H1 (cell line): ENCODE results near the gene COL12A1. TPM values are rescaled to one million over a fixed set of nuclear protein-coding genes. Genes with fewer than 3 reads are reported as not detected.

Experiments
- CTCF ChIA-PET: fragments of 300-600 bp; sonication (Branson Sonifier 250); formaldehyde crosslinking; loops from one replicate; lab custom pipeline; 2021; ENCODE audit not compliant: partially characterized antibody; lab: Charles Lee
- POLR2A ChIA-PET: fragments of 300-600 bp; sonication (Branson Sonifier 250); formaldehyde crosslinking; loops from one replicate; lab custom pipeline; 2021; ENCODE audit warnings: inconsistent platforms; ENCODE audit not compliant: partially characterized antibody; lab: Charles Lee
- DNase-seq, 2 experiments: peaks; one replicate each; pipeline versions ENCODE4 v3.0.0 to v3.0.0-alpha.2; 2010 to 2022; ENCODE audit warnings: low spot score in 2 of 2, low read depth in 1 of 2, mixed read lengths in 1 of 2
- FAIRE-seq: peaks from 2 replicates; lab custom pipeline; 2011; peaks lifted over from hg19 to GRCh38; lab: Jason Lieb, UNC
- H2AFZ ChIP-seq: 2 replicates; pipeline ENCODE4 v1.8.1; 2012; ENCODE audit warnings: low read length, inconsistent platforms
- H2AK5ac ChIP-seq: 2 replicates; pipeline ENCODE4 v1.6.1; 2013; ENCODE audit warnings: low read depth, low read length
- H2BK120ac ChIP-seq: replicated peaks from 2 replicates; pipeline ENCODE3; 2013; ENCODE audit warnings: low read depth, low read length, inconsistent platforms
- H2BK12ac ChIP-seq: 2 replicates; pipeline ENCODE4 v1.6.1; 2013; ENCODE audit warnings: low read depth, low read length
- H2BK15ac ChIP-seq: 2 replicates; pipeline ENCODE4 v1.6.1; 2013; ENCODE audit warnings: low read length
- H2BK20ac ChIP-seq: 2 replicates; pipeline ENCODE4 v1.6.1; 2013; ENCODE audit warnings: low read length
- H2BK5ac ChIP-seq: 2 replicates; pipeline ENCODE4 v1.6.1; 2013; ENCODE audit warnings: low read depth, low read length
- H3K14ac ChIP-seq: 2 replicates; pipeline ENCODE4 v1.6.1; 2013; ENCODE audit warnings: inconsistent platforms; ENCODE audit not compliant: insufficient read length
- H3K18ac ChIP-seq: 2 replicates; pipeline ENCODE4 v1.6.1; 2013; ENCODE audit warnings: low read length; ENCODE audit errors: extremely low read depth
- H3K23ac ChIP-seq: 2 replicates; pipeline ENCODE4 v1.6.1; 2013; ENCODE audit warnings: inconsistent platforms; ENCODE audit not compliant: insufficient read length
- H3K23me2 ChIP-seq: 2 replicates; pipeline ENCODE4 v1.6.1; 2013; ENCODE audit warnings: low read depth, low read length
- H3K27ac ChIP-seq: 2 replicates; pipeline ENCODE4 v1.6.1; 2011; ENCODE audit warnings: low read depth, low read length, inconsistent platforms
- H3K27me3 ChIP-seq, 4 experiments: replicated peaks in 1 of 4; 1 replicate in 1 of 4; 2 replicates in 3 of 4; pipeline versions ENCODE4 v1.6.1 to v1.8.1; 2011 to 2013; ENCODE audit warnings: low read length in 3 of 4, mild to moderate bottlenecking in 3 of 4, inconsistent platforms in 2 of 4, mixed read lengths in 2 of 4, moderate library complexity in 1 of 4; ENCODE audit not compliant: control insufficient read depth in 3 of 4, insufficient read depth in 3 of 4; ENCODE audit errors: extremely low read depth in 1 of 4
- H3K36me3 ChIP-seq, 4 experiments: 2 replicates each; pipeline versions ENCODE4 v1.6.1 to v1.8.1; 2011 to 2013; ENCODE audit warnings: mild to moderate bottlenecking in 4 of 4, low read length in 3 of 4, moderate library complexity in 2 of 4, control low read depth in 1 of 4, inconsistent platforms in 1 of 4; ENCODE audit not compliant: insufficient read depth in 4 of 4, control insufficient read depth in 2 of 4
- H3K4ac ChIP-seq: replicated peaks from 2 replicates; pipeline ENCODE3; 2013; ENCODE audit warnings: low read length, low read depth, mixed read lengths, inconsistent platforms; ENCODE audit not compliant: insufficient read length
- H3K4me1 ChIP-seq, 4 experiments: replicated peaks in 1 of 4; 1 replicate in 1 of 4; 2 replicates in 3 of 4; pipeline versions ENCODE4 v1.6.1 to v1.8.1; 2011 to 2013; ENCODE audit warnings: low read length in 3 of 4, inconsistent platforms in 2 of 4, mixed read lengths in 1 of 4; ENCODE audit not compliant: insufficient read depth in 4 of 4, control insufficient read depth in 3 of 4
- H3K4me2 ChIP-seq, 2 experiments: 2 replicates each; pipeline versions ENCODE4 v1.6.1 to v1.8.1; 2011 to 2013; ENCODE audit warnings: low read depth in 2 of 2, low read length in 2 of 2, control low read depth in 1 of 2, inconsistent platforms in 1 of 2, mild to moderate bottlenecking in 1 of 2; ENCODE audit not compliant: insufficient read depth in 1 of 2
- H3K4me3 ChIP-seq, 4 experiments: fragments of 200-600, 300-600 bp in 1 of 4; sonication (generic), shearing (Covaris generic), sonication (Bioruptor Twin) in 1 of 4; 2 replicates each; pipeline versions ENCODE4 v1.5.1 to v1.8.1; 2011 to 2016; ENCODE audit warnings: low read length in 4 of 4, low read depth in 3 of 4, control low read depth in 2 of 4, inconsistent platforms in 2 of 4, mild to moderate bottlenecking in 2 of 4, mixed read lengths in 1 of 4, moderate library complexity in 1 of 4; ENCODE audit not compliant: insufficient read depth in 2 of 4; ENCODE audit errors: extremely low read depth in 1 of 4
- H3K56ac ChIP-seq: replicated peaks from 2 replicates; pipeline ENCODE3; 2013; ENCODE audit warnings: low read depth, mild to moderate bottlenecking, mixed read lengths, low read length, inconsistent platforms; ENCODE audit not compliant: insufficient read length
- H3K79me1 ChIP-seq: 2 replicates; pipeline ENCODE4 v1.6.1; 2013; ENCODE audit warnings: low read depth, low read length, control low read depth
- H3K79me2 ChIP-seq, 2 experiments: 2 replicates each; pipeline versions ENCODE4 v1.6.1 to v1.8.1; 2012 to 2013; ENCODE audit warnings: low read length in 2 of 2, mild to moderate bottlenecking in 2 of 2, inconsistent platforms in 1 of 2; ENCODE audit not compliant: insufficient read depth in 2 of 2, control insufficient read depth in 1 of 2
- H3K9ac ChIP-seq, 4 experiments: replicated peaks in 1 of 4; 1 replicate in 1 of 4; 2 replicates in 3 of 4; pipeline versions ENCODE4 v1.6.1 to v1.8.1; 2011 to 2013; ENCODE audit warnings: low read depth in 3 of 4, low read length in 3 of 4, control low read depth in 2 of 4, mild to moderate bottlenecking in 2 of 4, moderate library complexity in 2 of 4, inconsistent platforms in 1 of 4; ENCODE audit errors: extremely low read depth in 1 of 4
- H3K9me3 ChIP-seq, 2 experiments: 2 replicates each; pipeline versions ENCODE4 v1.6.1 to v1.8.1; 2012 to 2013; ENCODE audit warnings: mild to moderate bottlenecking in 2 of 2, moderate library complexity in 2 of 2, control low read depth in 1 of 2, inconsistent platforms in 1 of 2, low read depth in 1 of 2, low read length in 1 of 2, mixed read lengths in 1 of 2; ENCODE audit not compliant: insufficient read depth in 2 of 2
- H4K20me1 ChIP-seq, 2 experiments: replicated peaks in 1 of 2; 2 replicates each; pipeline versions ENCODE3 to v1.8.1; 2011 to 2013; ENCODE audit warnings: inconsistent platforms in 2 of 2, low read length in 2 of 2, mild to moderate bottlenecking in 1 of 2; ENCODE audit not compliant: insufficient read depth in 2 of 2, control insufficient read depth in 1 of 2
- H4K5ac ChIP-seq: 2 replicates; pipeline ENCODE4 v1.6.1; 2013; ENCODE audit warnings: low read length, low read depth, mixed read lengths, inconsistent platforms; ENCODE audit not compliant: insufficient read length
- H4K8ac ChIP-seq: 2 replicates; pipeline ENCODE4 v1.8.0; 2013; ENCODE audit warnings: mild to moderate bottlenecking, moderate library complexity, low read length, inconsistent platforms; ENCODE audit not compliant: insufficient read depth; ENCODE audit errors: extremely low read depth
- H4K91ac ChIP-seq: replicated peaks from 2 replicates; pipeline ENCODE3; 2013; ENCODE audit warnings: low read length, mixed read lengths, inconsistent platforms; ENCODE audit not compliant: insufficient read length
- EZH2 ChIP-seq: fragments of 200-600 bp; sonication (generic); IDR thresholded peaks from 2 replicates; pipeline ENCODE4 v1.7.1; 2012; ENCODE audit warnings: low read depth, mild to moderate bottlenecking, moderate library complexity, low read length, inconsistent platforms; ENCODE audit not compliant: severe bottlenecking
- HDAC2 ChIP-seq, 2 experiments: fragments of 300-600 bp in 1 of 2; sonication (generic) in 1 of 2; IDR thresholded peaks; 2 replicates each; pipeline ENCODE4 v1.6.1; 2011 to 2012; ENCODE audit warnings: low read depth in 2 of 2, low read length in 2 of 2, mild to moderate bottlenecking in 2 of 2, moderate library complexity in 2 of 2, borderline replicate concordance in 1 of 2, inconsistent platforms in 1 of 2
- JUND ChIP-seq: IDR thresholded peaks from 2 replicates; pipeline ENCODE4 v1.6.1; 2011; ENCODE audit warnings: mild to moderate bottlenecking, improper control_type of control experiment, low read length
- SP2 ChIP-seq: IDR thresholded peaks from 2 replicates; pipeline ENCODE4 v1.6.1; 2012; ENCODE audit warnings: mild to moderate bottlenecking, low read length, inconsistent platforms
- WGBS, 2 experiments: shearing (Covaris generic) in 1 of 2; methylation state at CpG; one replicate each; pipeline versions ENCODE4 v1.1.6 to v1.1.7; 2013 to 2015; ENCODE audit warnings: low lambda C conversion rate in 2 of 2, mixed read lengths in 2 of 2, inconsistent platforms in 1 of 2, low coverage in 1 of 2, missing lambda C conversion rate in 1 of 2; ENCODE audit not compliant: insufficient replicate concordance in 2 of 2, insufficient coverage in 1 of 2, insufficient read length in 1 of 2; ENCODE audit errors: extremely low coverage in 1 of 2, missing lambda C conversion rate in 1 of 2; 5-methylcytosine and 5-hydroxymethylcytosine counted together
- polyA plus RNA-seq, 7 experiments: library from polyadenylated mRNA; depleted of rRNA in 3 of 7; stranded (reverse) in 5 of 7; unstranded in 2 of 7; fragments of >200 nt in 5 of 7; fragments of 200-250 nt in 2 of 7; gene quantifications; 1 replicate in 5 of 7; 2 replicates in 1 of 7; 4 replicates in 1 of 7; pipeline versions ENCODE4 v1.2.1 to v1.2.3, GENCODE V29; 2011 to 2013; ENCODE audit warnings: missing spikeins in 2 of 7, mixed read lengths in 2 of 7
- total RNA-seq: library from RNA; stranded (reverse); fragmentation: NEBNext Ultra II Directional; extraction: Animal tissue kit (Norgen Biotek cat#: 25700); gene quantifications from 2 replicates; pipeline ENCODE4 v1.2.1, GENCODE V29; 2021

COL12A1 gene
- total and polyA plus RNA-seq, 2 of the 8 experiments (the other 6 are each of a cell fraction or from before 2014, with no cell fraction given): 1.4 to 4.7 TPM

GRCh38 chr6:75098709-75099108 lies 107.1 kb downstream of the COL12A1 start:
- no peak overlapping the region for H3K9ac ChIP-seq
- DNase-seq (no peak), FAIRE-seq (no peak)
- H3K9me3 ChIP-seq: no peaks in the 10 kb centered on the region
- H3K27ac ChIP-seq: no peak overlapping the region
- H4K8ac ChIP-seq: no peak overlapping the region
- no peak overlapping the region for H3K18ac ChIP-seq
- no peaks in the 10 kb centered on the region for H3K23me2 ChIP-seq
- 93% methylated on average over 5 of the region's 5 CpGs; no CpG with 5 or more reads in 1 of the 2 experiments for WGBS, 2 experiments
- no peak overlapping the region for H2BK12ac ChIP-seq
- no peaks in the 10 kb centered on the region for H3K27me3 ChIP-seq
- H3K36me3 ChIP-seq: no peaks in the 10 kb centered on the region
- H2BK120ac ChIP-seq: no peak overlapping the region
- H3K4me2 ChIP-seq: no peak overlapping the region
- H3K56ac ChIP-seq: no peak overlapping the region
- no peak overlapping the region for H2BK20ac ChIP-seq
- no peak overlapping the region for H4K91ac ChIP-seq
- H4K5ac ChIP-seq: no peak overlapping the region
- TF ChIP-seq SP2 (no peak), EZH2 (no peak), HDAC2 (IDR thresholded peaks at IDR 0.05; ENCODE audit: borderline replicate concordance in 1 of 2, low read depth in 2 of 2, low read length in 2 of 2) (no peak), JUND (0 out of 2 replicates have a peak, but pooled peaks have one; percentile 21)
- H3K4me3 ChIP-seq: no peak overlapping the region
- no peaks in the 10 kb centered on the region for H3K79me2 ChIP-seq
- CTCF ChIA-PET: interaction anchor here (0.6 kb wide), 1 partner anchor 627 kb away, joined by 3 read pairs; no protein-coding TSS in a partner anchor
- H3K4me1 ChIP-seq: peaks cover 0 to 3% (median 0%) of the 10 kb centered on the region in 4 experiments; a peak in 1 of 7 replicates
- no peak overlapping the region for H3K4ac ChIP-seq
- no peak overlapping the region for H3K14ac ChIP-seq
- H3K23ac ChIP-seq: no peak overlapping the region
- no peak overlapping the region for H2BK5ac ChIP-seq
- H2BK15ac ChIP-seq: no peak overlapping the region
- no peaks in the 10 kb centered on the region for H3K79me1 ChIP-seq
- POLR2A ChIA-PET: no interaction called here
- no peak overlapping the region for H2AFZ ChIP-seq
- no peak overlapping the region for H2AK5ac ChIP-seq
- H4K20me1 ChIP-seq: no peaks in the 10 kb centered on the region
